ENCODE data around the gene YPEL1.

The YPEL1 gene, protein sequence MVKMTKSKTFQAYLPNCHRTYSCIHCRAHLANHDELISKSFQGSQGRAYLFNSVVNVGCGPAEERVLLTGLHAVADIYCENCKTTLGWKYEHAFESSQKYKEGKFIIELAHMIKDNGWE

GRCh38 chr22:21735200-21736083 is at the start of gene YPEL1:
TSS of gene YPEL1 (minus strand) at chr22:21735794. CDS start at chr22:21710744, 25,050 bp downstream.
- FAIRE-seq, result no peak

DNA sequence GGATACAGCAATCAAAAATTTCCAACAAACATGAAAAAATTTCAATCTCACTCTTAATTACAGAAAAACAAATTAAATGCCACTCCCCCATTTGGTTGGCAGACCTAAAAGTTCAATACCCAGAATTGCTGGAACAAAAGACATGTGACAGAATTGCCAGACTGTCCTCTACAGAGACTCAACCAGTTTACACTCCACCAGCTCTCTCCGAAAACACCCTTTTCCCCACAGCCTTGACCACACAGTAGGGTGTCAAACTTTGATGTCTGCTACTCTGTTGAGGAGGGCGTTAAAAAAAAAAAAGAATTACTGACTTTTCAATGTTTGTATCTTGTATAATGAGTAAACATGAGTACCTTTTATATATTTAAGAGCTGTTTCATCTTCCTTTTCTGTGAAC is 44.7 kb upstream of the YPEL1 start:
- FAIRE-seq, result no peak

- FAIRE-seq, result no peak
Observed at GRCh38 chr22:21779444-21779843, 43.9 kb upstream of the YPEL1 start.

DNA sequence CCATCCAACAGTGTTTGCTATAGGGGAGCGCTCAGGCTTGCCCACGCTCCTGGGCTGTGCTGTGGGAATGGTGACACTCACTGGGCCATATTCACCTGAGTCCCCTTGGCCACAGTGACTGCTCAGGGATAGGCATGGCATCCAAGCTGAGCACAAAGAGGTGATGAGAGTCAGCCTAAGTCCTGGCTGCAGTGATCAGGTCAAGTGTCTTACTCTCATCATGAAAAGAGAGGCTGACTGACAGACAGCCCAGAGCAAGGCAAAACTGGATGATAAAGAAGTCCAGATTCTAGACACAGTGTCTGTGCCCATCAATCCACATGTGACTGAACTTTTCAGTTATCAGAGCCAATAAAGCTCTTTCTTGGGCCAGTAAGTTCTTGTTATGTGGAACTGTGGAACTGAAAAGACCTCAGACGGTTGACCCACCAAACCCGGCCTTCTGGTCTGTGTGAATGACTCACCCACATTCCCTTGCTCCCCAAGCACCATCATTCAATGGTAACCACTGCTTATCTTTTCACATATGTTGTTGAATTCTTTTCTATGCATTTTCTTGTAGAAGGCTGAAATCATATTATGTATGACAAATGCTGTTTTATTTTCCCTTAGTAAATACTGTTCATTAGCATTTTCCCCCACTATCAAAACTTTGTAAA is 43.2 kb upstream of the YPEL1 start:
- no peak for FAIRE-seq

DNA sequence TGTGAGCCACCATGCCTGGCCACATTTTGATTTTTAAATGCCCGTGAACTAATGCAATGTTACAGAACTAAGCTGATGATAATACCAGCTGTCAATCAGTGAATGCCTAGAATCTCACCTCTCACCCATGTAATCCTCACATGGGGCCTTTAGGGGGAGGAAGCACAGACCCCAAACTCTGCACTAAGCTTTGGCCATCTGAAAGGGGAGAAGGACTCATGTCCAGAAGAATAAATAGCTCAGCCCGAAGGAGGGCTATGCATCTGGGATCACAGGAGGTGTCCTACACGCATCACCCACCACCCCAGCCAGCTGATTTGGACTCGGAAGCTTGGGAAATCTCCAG is 36.0 kb upstream of the YPEL1 start:
- no peak for FAIRE-seq

GRCh38 chr22:21768435-21768834 is 32.8 kb upstream of the YPEL1 start:
- FAIRE-seq, result no peak

GRCh38 chr22:21766691-21767462 is 31.3 kb upstream of the YPEL1 start:
- FAIRE-seq, result no peak

DNA sequence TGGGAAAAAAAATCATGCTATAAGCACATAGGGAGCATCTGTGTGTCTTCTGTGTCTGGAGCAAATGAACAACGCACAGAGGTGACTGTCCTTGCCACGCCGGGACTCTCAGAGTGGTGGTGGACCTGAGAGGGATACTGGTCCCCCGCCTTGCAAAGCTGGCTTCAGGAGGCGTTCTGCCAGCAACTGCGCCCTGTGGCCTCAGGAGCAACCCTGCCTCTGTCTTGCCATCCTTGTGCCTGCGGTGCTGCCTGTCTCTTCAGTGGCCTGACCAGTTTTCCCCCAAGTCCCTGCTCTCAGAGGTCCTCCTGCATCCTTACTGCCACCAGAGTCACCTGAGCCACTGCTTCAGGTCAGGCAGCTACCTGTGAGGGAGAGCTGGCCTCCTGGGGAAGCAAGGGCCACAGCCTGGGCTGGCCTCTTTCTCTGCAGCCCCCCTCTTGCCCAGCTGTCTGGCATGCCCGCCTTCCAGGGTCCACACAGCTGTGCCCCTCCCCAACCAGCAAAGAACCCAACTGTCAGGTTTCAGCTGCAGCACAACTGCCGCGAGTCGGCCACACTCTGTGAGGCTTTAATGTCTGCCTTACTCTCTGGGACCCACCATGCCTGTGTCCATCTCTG is 30.4 kb upstream of the YPEL1 start:
- no peak for FAIRE-seq

- no peak for FAIRE-seq
Observed at GRCh38 chr22:21764038-21764804, 28.6 kb upstream of the YPEL1 start.

DNA sequence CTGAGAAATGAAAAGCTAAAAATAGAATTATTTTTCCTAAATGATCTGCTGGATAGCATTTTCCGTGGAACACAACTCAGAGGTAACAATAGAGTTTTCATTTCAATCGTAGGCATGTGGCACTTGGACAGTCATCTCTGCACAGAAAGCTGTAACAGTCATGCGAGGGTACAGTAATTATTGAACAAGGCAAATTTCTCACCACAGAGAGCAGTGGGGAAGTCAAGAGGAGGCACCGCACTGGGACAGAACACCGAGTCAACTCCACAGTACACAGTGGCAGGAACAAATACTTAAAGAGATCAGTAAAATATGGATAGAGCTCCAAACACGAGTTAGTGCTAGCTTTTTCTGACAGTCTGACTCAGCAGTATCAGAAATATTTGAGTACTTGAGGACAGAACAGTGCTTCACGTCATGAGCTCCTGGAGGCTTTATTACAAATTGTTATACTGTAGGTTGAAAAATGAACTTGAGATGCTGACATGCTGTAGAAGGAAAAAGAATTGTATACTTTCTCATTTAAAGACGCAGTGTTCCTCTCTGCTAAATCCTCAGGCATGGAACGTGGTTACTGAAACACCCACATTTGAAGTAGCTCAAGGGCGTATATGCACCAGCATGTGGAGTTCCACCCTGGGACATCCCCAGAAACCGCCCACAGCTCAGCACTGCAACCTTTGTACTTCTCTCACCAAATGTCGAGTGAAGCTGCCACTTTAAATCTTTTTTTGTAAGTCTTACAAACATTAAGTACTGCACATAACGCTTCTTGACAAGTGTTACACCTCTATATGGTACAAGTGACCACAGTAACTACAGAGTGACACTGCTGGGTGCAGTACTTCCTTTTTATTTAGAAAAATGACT is 27.4 kb upstream of the YPEL1 start:
- FAIRE-seq, result no peak

GRCh38 chr22:21761994-21762680 is 26.5 kb upstream of the YPEL1 start:
- no peak for FAIRE-seq

- no peak for FAIRE-seq
Observed at GRCh38 chr22:21761086-21761485, 25.5 kb upstream of the YPEL1 start.

GRCh38 chr22:21760640-21761039 is 25.0 kb upstream of the YPEL1 start:
- FAIRE-seq, result no peak

- FAIRE-seq, result no peak
Observed at GRCh38 chr22:21759646-21760376, 24.2 kb upstream of the YPEL1 start.

DNA sequence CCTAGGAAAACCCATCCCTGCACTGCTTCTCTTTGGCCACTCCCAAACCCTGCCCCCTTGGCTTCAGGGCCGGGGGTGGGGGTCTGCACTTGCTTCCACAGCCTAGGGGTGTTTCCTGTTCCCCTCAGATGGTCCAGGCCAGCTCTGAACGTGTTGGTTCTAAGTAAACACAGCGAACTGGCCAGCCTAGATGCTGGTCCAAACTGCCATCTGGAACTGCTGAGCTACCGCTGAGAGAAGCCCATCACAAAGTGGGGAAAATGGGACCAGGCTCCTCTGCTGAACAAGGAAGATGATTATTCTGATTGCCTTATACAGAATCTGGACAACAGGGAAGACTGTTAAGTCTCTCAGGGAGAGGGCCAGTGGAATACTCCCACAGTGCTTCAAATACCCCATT is 23.5 kb upstream of the YPEL1 start:
- FAIRE-seq, result no peak

DNA sequence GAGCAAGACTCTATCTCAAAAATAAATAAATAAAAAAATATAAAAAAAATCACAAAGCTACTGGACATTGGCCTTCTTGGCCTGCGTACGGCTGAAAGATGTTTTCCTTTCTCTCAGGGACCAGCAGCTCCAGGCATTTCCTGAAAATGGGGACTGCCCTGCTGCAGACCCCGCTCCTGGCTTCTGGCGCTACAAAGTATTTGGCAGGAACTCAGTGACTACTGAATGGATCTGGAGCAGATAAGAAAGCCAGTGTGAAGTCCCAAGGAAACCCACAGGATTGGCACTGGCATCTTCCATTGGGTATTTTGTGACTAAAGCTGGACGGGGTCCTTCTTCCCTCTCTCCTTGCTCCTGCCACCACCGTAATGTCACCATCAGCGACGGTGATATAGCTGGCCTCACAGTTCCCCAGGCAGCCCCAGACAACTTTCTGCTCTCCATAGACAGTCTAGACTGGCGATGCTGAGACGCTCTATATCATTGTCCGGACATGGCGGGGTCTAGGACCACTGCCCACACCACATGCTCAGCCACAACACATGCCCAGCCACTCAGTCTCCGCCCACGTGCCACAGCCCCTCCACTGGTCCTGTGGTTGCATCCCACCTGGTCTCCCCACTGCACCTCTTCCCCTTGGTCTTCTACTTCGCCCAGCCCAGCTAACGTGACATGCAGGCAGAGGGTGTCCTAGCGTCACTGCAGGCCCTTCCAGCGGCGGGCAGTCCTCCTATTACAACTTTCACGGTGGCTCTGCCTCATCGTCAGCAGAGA is 22.7 kb upstream of the YPEL1 start:
- no peak for FAIRE-seq

- FAIRE-seq, result no peak
Observed at GRCh38 chr22:21755851-21756284, 20.3 kb upstream of the YPEL1 start.

GRCh38 chr22:21754523-21754922 is 18.9 kb upstream of the YPEL1 start:
- no peak for FAIRE-seq
